Activated CD4-positive, alpha-beta memory T cell treated with anti-CD3 and anti-CD28 coated beads for 36 hours (primary cell): Measurements from ENCODE around the gene SKIC8. TPM values are rescaled to one million over a fixed set of nuclear protein-coding genes. Genes with fewer than 3 reads are reported as not detected.

Source experiments
- CTCF ChIA-PET: fragments of 350-600 bp; sonication (Branson Sonifier 250); formaldehyde crosslinking; loops from one replicate; lab custom pipeline; 2021; ENCODE audit warnings: antibody characterized with exemption, inconsistent platforms; lab: Charles Lee
- POLR2A ChIA-PET: fragments of 350-600 bp; sonication (Branson Sonifier 250); formaldehyde crosslinking; loops from one replicate; lab custom pipeline; 2021; ENCODE audit warnings: antibody characterized with exemption; lab: Charles Lee
- DNase-seq: peaks from one replicate; pipeline ENCODE4 v3.0.0-alpha.2; 2020
- H3K27ac Mint-ChIP-seq: one replicate; pipeline ENCODE4 v1.8.0; 2021; ENCODE audit warnings: mixed read lengths
- H3K27me3 Mint-ChIP-seq: one replicate; pipeline ENCODE4 v1.8.0; 2021; ENCODE audit warnings: mixed read lengths
- H3K36me3 Mint-ChIP-seq: one replicate; pipeline ENCODE4 v1.8.0; 2021; ENCODE audit warnings: mixed read lengths
- H3K4me1 Mint-ChIP-seq: one replicate; pipeline ENCODE4 v1.8.0; 2021; ENCODE audit warnings: low read depth, mixed read lengths
- H3K4me3 Mint-ChIP-seq: one replicate; pipeline ENCODE4 v1.8.0; 2021; ENCODE audit warnings: mild to moderate bottlenecking, mixed read lengths
- H3K9me3 Mint-ChIP-seq: one replicate; pipeline ENCODE4 v1.8.0; 2021; ENCODE audit warnings: mixed read lengths
- intact Hi-C: fragments of 100-400 bp; cut with micrococcal nuclease; formaldehyde crosslinking; loops from one replicate; pipeline ENCODE4 v1.15.1; 2023
- total RNA-seq, 2 experiments: library from RNA; stranded (reverse); gene quantifications; one replicate each; pipeline ENCODE4 v1.2.3, GENCODE V29; 2021

SKIC8 gene
- total RNA-seq, 2 experiments from 2014 or later, result 50.1 to 51.3 TPM

DNA sequence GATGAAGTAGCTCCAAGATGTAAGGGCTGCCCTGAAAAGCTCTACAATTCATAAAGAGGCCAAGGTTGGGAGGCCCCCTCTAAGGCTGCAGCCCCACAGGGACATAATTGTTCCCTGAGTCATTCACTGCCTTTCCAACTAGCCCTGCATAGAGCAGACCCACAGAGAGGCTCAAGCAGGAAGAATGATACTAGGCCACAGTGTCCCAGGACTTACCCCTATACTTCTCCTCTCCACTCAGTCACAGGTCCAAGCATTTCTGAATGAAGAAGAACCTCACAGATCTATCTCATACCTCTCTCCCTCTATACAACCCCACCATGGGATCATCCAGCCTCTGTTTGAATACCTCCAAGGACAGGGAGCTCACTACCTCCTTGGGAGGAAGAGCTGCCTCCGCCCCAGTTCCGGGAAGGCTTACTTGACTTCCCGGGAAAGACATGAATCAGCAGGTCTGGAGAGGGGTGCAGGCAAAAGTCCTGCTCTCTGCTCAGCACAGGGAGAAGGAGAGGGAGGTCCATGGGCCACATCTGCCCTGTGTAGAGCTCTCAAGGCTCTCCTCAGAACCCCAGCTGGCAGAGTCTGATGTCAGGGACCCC, 6.9 kb upstream of the SKIC8 start:
- no peak overlapping the region for H3K27ac Mint-ChIP-seq

DNA sequence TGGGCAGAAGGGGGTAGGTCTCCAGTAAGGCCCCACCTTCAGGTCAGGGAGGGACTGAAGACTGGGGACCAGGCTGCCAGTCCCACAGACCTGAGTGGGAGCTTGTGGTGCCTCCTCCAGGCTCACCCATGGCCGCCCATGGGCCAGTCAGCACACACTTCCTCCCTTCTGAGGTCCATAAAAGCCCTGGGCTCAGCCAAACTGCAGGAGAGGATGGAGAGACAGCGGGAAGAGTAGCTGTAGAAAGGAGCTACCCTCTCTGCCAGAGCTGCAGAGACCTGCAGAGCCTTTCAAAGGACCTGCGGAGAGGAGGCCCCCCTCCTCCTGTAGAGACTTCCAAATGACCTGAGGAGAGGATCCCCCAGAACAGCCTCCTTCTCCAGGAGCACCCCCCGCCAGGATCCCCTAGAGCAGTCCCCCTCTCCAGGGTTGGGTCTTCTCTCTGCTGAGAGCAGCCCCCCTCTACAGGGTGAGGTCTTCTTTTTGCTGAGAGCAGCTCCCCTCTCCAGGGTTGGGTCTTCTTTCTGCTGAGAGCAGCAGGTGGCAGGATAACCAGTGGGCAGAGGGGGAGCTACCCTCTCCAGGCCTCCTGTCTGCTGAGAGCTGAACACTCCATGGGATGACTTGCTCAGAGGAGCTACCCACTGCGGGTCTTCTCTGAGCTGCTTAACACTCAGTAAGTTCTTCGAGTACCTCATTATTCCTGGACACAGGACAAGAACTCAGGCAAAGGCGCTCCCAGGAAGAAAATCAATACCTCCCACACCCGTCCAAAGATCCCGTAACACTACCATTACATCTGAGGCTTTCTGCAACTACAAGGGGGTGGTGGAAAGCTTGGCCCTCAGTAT, 5.0 kb upstream of the SKIC8 start:
- Mint-ChIP-seq H3K4me1 (peaks cover 20% of the 10 kb centered on the region), H3K27ac (no peak overlapping the region), H3K27me3 (peaks cover 6% of the 10 kb centered on the region), H3K9me3 (no peaks in the 10 kb centered on the region), H3K36me3 (no peaks in the 10 kb centered on the region), H3K4me3 (no peak overlapping the region)
- intact Hi-C loops, result loop anchor here (5.0 to 10.0 kb wide), 2 partner anchors 238 to 400 kb away; partner anchors contain the start of gene PSMA4
- no peak for DNase-seq
- ChIA-PET POLR2A (no interaction called here), CTCF (interaction anchor here (5.5 kb wide), 1 partner anchor 118 kb away, joined by 35 read pairs; no protein-coding TSS in a partner anchor)

More for the DNA sequence above, 6.9 kb upstream of the SKIC8 start:
- no peak for DNase-seq
- no peaks in the 10 kb centered on the region for H3K9me3 Mint-ChIP-seq
- peaks cover 14% of the 10 kb centered on the region for H3K4me1 Mint-ChIP-seq
- no peaks in the 10 kb centered on the region for H3K36me3 Mint-ChIP-seq
- peaks cover 6% of the 10 kb centered on the region for H3K27me3 Mint-ChIP-seq
- intact Hi-C loops, result loop anchor here (10.0 kb wide), 1 partner anchor 399 kb away; no protein-coding TSS in a partner anchor
- no peak overlapping the region for H3K4me3 Mint-ChIP-seq
- ChIA-PET CTCF (interaction anchor here (0.6 to 5.5 kb wide), 4 partner anchors 11 to 404 kb away, joined by 3 to 35 read pairs (median 4); no protein-coding TSS in a partner anchor), POLR2A (no interaction called here)

DNA sequence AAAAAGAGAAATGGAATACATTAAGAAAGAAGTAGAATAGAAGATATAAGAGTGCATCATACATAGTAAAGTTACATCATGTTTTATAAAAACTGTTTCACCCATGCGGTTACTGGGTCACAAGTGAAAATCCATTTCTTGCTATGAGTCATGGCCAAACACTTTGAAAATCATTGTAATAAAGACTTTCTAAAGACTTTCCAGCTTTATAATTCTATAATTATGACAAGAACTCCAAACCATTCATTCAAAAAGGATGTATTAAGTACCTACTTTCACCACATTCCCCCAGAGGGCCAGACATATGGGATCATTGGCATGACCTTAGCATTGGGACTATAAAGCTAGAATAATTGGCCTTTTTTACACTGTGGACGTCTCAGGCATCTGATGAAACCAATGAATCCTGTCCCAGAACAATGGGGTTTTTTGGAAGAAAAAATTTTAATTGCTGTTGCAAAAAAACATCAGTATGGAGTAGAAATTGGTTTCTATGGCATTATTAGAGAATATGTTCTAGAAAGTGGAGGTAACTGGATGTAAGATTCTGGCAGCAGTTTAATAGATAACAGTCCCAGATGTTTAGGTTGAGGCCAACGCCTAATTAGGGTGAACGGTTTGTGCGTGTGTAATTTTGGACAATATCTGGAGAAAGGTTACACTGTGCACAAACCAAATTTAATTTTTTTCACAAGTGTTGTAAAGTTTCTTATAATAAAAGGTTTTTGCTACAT, 3.3 kb upstream of the SKIC8 start:
- Mint-ChIP-seq H3K27me3 (no peaks in the 10 kb centered on the region), H3K27ac (no peak overlapping the region)

DNA sequence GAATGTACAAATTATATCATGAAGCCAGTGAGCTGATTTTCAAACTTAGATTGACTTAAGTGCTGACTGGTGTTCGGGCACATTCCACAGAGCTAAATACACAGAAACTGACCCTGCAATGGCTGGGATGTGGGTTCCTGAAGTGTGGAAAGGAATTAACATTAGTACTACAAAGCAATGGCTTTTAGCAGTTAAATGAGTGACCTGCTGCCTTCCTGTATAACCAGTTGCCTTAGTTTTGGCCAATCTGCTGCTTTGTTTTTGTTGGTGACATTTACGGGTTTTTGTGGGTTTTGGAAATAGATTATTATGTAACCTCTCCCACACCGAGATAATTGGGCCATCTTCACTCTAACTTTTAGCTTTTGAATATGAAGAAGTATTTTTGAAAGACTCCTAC, 2.4 kb upstream of the SKIC8 start:
- Mint-ChIP-seq H3K27me3 (no peaks in the 10 kb centered on the region), H3K4me3 (no peak overlapping the region), H3K4me1 (peaks cover 40% of the 10 kb centered on the region), H3K36me3 (no peaks in the 10 kb centered on the region), H3K27ac (no peak overlapping the region), H3K9me3 (no peaks in the 10 kb centered on the region)
- no peak for DNase-seq
- POLR2A ChIA-PET, result no interaction called here
- intact Hi-C loops, result loop anchor here (5.0 to 10.0 kb wide), 2 partner anchors 240 to 403 kb away; partner anchors contain the start of gene PSMA4
- CTCF ChIA-PET, result interaction anchor here (0.9 to 2.0 kb wide), 2 partner anchors 14 to 121 kb away, joined by 3 to 10 read pairs; no protein-coding TSS in a partner anchor

More for the DNA sequence above, 3.3 kb upstream of the SKIC8 start:
- Mint-ChIP-seq H3K4me3 (no peak overlapping the region), H3K9me3 (no peaks in the 10 kb centered on the region), H3K4me1 (peaks cover 33% of the 10 kb centered on the region), H3K36me3 (no peaks in the 10 kb centered on the region)
- ChIA-PET POLR2A (interaction anchor here (0.6 to 0.7 kb wide), 2 partner anchors 9 to 135 kb away, joined by 3 read pairs; no protein-coding TSS in a partner anchor), CTCF (interaction anchor here (2.0 kb wide), 1 partner anchor 120 kb away, joined by 10 read pairs; no protein-coding TSS in a partner anchor)
- intact Hi-C loops, result loop anchor here (5.0 to 10.0 kb wide), 2 partner anchors 240 to 402 kb away; partner anchors contain the start of gene PSMA4
- no peak for DNase-seq

DNA sequence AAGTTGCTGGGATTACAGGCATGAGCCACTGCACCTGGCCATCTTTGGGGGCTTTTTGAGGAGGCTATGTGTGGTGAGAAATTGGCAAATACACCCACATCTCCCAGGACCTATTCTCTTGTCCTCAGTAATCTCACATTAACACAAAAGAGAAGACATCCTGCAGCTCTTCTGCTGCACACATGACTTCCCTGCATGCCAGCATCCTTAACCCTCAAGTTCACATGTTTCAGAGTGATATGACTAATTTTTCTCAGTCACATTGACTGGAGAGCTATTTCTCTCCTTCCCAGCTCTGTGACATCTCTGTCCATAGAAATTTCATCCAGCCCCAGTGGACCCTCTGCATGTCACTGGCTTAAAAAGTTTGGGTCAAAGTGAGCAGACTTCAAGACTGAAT, 1.9 kb upstream of the SKIC8 start:
- Mint-ChIP-seq H3K9me3 (no peaks in the 10 kb centered on the region), H3K4me1 (peaks cover 40% of the 10 kb centered on the region), H3K4me3 (no peak overlapping the region), H3K27me3 (no peaks in the 10 kb centered on the region), H3K27ac (no peak overlapping the region), H3K36me3 (no peaks in the 10 kb centered on the region)
- CTCF ChIA-PET, result interaction anchor here (0.9 to 2.0 kb wide), 2 partner anchors 14 to 122 kb away, joined by 3 to 10 read pairs; no protein-coding TSS in a partner anchor
- peak; percentile 13 for DNase-seq
- intact Hi-C loops, result loop anchor here (5.0 to 10.0 kb wide), 2 partner anchors 241 to 403 kb away; partner anchors contain the start of gene PSMA4
- POLR2A ChIA-PET, result no interaction called here

DNA sequence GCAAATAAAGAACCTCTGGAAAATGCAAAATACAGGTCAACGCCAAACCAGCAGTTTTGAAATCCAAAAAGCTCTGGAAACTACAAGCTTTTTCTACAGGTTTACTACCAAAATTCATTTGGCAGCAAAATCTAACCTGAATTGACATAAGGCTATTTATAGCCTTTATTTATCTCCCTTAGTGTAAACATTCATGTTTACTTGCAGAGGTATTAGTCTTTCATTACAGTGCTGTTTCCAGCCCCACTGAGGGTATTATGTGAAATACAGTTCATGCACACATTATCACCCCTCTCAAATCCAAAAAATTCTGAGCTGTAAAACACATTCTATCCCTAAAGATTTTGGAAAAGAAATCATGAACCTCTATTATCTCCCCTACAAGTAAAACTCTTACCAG, 7.2 kb downstream of the SKIC8 start:
- H3K27me3 Mint-ChIP-seq, result no peaks in the 10 kb centered on the region
- peaks cover 4% of the 10 kb centered on the region for H3K4me1 Mint-ChIP-seq
- intact Hi-C loops, result no loop called here
- no peak overlapping the region for H3K27ac Mint-ChIP-seq
- H3K4me3 Mint-ChIP-seq, result no peak overlapping the region
- DNase-seq, result no peak
- POLR2A ChIA-PET, result interaction anchor here (1.7 kb wide), 1 partner anchor 10 kb away, joined by 5 read pairs; no protein-coding TSS in a partner anchor
- H3K9me3 Mint-ChIP-seq, result no peaks in the 10 kb centered on the region
- H3K36me3 Mint-ChIP-seq, result peaks cover 28% of the 10 kb centered on the region
- CTCF ChIA-PET, result interaction anchor here (0.9 kb wide), 1 partner anchor 131 kb away, joined by 3 read pairs; no protein-coding TSS in a partner anchor

DNA sequence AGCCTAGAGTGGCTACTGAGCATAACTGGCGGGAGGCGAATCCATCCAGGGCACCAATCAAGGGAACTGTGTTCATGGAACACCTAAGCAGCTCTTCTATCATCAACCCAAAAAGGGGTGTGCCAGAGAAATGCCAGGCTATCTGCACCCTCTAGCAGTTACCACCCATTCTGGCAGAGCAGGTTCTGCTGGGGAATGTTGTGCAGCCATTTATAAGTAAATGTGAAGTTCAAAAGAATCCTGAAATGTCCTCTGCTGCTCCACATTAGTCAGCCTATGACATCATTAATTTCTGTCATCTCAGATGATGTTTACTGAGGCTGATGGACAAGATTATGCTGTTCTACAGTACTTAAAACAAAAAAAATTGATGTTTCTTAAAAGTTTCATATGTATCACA, 7.7 kb downstream of the SKIC8 start:
- peaks cover 28% of the 10 kb centered on the region for H3K36me3 Mint-ChIP-seq
- no peaks in the 10 kb centered on the region for H3K27me3 Mint-ChIP-seq
- intact Hi-C loops, result no loop called here
- H3K27ac Mint-ChIP-seq, result no peak overlapping the region
- no peak overlapping the region for H3K4me3 Mint-ChIP-seq
- POLR2A ChIA-PET, result interaction anchor here (1.7 kb wide), 1 partner anchor 9 kb away, joined by 5 read pairs; no protein-coding TSS in a partner anchor
- no peak for DNase-seq
- H3K4me1 Mint-ChIP-seq, result no peaks in the 10 kb centered on the region
- CTCF ChIA-PET, result interaction anchor here (0.9 kb wide), 1 partner anchor 131 kb away, joined by 3 read pairs; no protein-coding TSS in a partner anchor
- no peaks in the 10 kb centered on the region for H3K9me3 Mint-ChIP-seq

DNA sequence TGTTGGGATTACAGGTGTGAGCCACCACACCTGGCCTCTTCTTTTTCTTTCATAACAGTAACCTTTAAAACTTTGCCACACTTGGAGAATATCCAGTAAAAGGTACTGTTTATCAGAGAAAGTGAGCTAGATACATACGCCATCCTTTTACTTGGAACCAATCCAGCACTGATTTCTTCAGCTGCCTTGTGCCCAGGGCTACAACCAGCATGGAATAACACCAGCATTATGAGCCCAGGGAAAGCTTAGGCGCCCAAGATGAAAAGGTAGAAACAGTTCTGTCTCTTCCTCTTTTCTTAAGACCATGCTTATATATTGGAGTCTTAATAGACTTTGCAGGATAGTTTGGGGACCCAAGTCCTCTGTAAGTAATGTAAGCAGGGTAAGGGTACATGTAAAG, 8.4 kb downstream of the SKIC8 start:
- peaks cover 28% of the 10 kb centered on the region for H3K36me3 Mint-ChIP-seq
- no peaks in the 10 kb centered on the region for H3K4me1 Mint-ChIP-seq
- no peaks in the 10 kb centered on the region for H3K9me3 Mint-ChIP-seq
- no peak for DNase-seq
- no peak overlapping the region for H3K27ac Mint-ChIP-seq
- POLR2A ChIA-PET, result interaction anchor here (0.7 to 1.7 kb wide), 2 partner anchors 8 to 9 kb away, joined by 3 to 5 read pairs; partner anchors contain the start of gene SKIC8
- intact Hi-C loops, result no loop called here
- H3K27me3 Mint-ChIP-seq, result no peaks in the 10 kb centered on the region
- CTCF ChIA-PET, result no interaction called here
- H3K4me3 Mint-ChIP-seq, result no peak overlapping the region

DNA sequence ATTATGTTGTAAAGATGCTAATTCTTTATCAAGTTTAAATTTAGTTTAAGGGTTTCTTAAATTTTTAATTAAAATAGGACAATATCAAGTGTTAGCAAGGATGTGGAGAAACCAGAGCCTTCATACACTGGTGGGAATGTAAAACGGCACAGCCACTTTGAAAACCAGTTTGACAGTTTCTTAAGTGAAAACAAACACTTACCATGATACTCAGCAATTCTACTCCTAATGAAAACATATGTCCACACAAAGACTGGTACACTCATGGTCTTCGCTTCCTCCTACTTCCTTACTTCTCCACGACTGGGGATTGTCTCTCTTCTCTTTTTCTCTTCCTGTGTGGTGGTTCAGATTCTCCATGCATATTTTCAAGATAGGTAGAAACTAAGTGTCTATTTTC, 9.2 kb downstream of the SKIC8 start:
- POLR2A ChIA-PET, result interaction anchor here (0.7 kb wide), 1 partner anchor 9 kb away, joined by 3 read pairs; the partner anchor contains the start of gene SKIC8

DNA sequence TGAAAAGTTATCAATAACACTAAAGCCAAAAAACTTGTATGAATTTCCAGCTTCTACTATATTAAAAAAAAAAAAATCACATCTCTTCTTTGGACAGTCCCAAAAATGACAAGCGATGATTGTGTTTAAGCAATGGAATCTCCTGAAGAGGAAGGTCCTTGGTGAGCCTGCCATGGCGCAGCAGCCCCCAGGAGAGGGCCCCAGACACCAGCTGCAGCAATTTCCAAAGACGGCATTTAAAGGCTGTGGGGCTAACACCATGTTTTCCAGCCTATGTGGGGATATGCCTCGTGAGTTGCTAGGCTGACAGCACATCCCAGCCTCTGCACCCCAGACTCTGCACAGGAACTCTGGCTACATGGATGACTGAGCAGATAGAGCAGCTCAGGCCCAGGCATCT, 14.7 kb downstream of the SKIC8 start:
- no peak for DNase-seq
- Mint-ChIP-seq H3K27me3 (no peaks in the 10 kb centered on the region), H3K36me3 (peaks cover 21% of the 10 kb centered on the region), H3K4me1 (no peaks in the 10 kb centered on the region), H3K27ac (no peak overlapping the region), H3K9me3 (no peaks in the 10 kb centered on the region), H3K4me3 (no peak overlapping the region)
- intact Hi-C loops, result no loop called here
- ChIA-PET POLR2A (interaction anchor here (1.1 kb wide), 1 partner anchor 15 kb away, joined by 4 read pairs; the partner anchor contains the start of gene SKIC8), CTCF (no interaction called here)

More for the DNA sequence above, 9.2 kb downstream of the SKIC8 start:
- Mint-ChIP-seq H3K9me3 (no peaks in the 10 kb centered on the region), H3K36me3 (peaks cover 27% of the 10 kb centered on the region), H3K4me3 (no peak overlapping the region), H3K27ac (no peak overlapping the region), H3K4me1 (no peaks in the 10 kb centered on the region), H3K27me3 (no peaks in the 10 kb centered on the region)
- CTCF ChIA-PET, result no interaction called here
- intact Hi-C loops, result no loop called here
- no peak for DNase-seq

DNA sequence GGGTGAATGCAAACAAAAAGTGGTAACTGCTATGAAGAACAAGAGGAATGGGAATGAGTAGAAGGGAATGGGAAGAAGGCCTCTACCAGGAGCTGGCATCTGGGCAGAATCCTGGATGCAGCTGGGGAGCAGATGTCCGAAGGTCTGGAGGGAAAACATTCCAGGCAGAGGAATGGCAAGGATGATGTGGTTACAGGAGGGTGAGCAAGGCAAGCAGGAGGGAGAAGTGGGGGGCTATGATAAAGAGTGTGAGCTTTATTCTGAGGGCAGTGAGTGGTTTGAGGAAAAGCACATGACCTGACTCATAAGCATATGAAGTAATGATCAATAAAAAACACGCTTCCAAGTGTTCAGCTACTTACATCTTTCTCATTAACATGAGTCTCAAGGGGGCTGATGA, 17.1 kb downstream of the SKIC8 start:
- Mint-ChIP-seq H3K27ac (no peak overlapping the region), H3K4me3 (no peak overlapping the region), H3K4me1 (no peaks in the 10 kb centered on the region), H3K27me3 (no peaks in the 10 kb centered on the region), H3K36me3 (peaks cover 25% of the 10 kb centered on the region), H3K9me3 (no peaks in the 10 kb centered on the region)
- intact Hi-C loops, result no loop called here
- CTCF ChIA-PET, result no interaction called here
- POLR2A ChIA-PET, result interaction anchor here (1.1 kb wide), 1 partner anchor 9 kb away, joined by 5 read pairs; no protein-coding TSS in a partner anchor
- no peak for DNase-seq
